IMR-90 (cell line): ENCODE data around the gene TNRC6C. TPM values are rescaled to one million over a fixed set of nuclear protein-coding genes. Genes with fewer than 3 reads are reported as not detected.

Experiments used
- ATAC-seq: fragments of 200-7000 bp; cut with Tn5 transposase; 2 replicates; pipeline ENCODE4 v1.9.1; 2020; ENCODE audit warnings: low read depth, mild to moderate bottlenecking, moderate library complexity
- BruUV-seq: library from RNA; stranded (reverse); fragments of 400-500 nt; replicated peaks from 2 replicates; lab custom pipeline; 2021; lab: Mats Ljungman, UMichigan
- CTCF ChIA-PET: fragments of 300-600 bp; formaldehyde crosslinking; extraction: SDS; loops from one replicate; lab custom pipeline; 2021; ENCODE audit warnings: antibody characterized with exemption; lab: Yijun Ruan, JAX
- POLR2A ChIA-PET: fragments of 300-600 bp; sonication (Branson Sonifier 250); formaldehyde crosslinking; loops from one replicate; lab custom pipeline; 2022; ENCODE audit warnings: antibody characterized with exemption; ENCODE audit not compliant: unreplicated experiment; lab: Charles Lee
- DNase-seq: peaks from one replicate; pipeline ENCODE4 v3.0.0; 2013
- H2AFZ ChIP-seq: replicated peaks from 2 replicates; pipeline ENCODE3; 2013; ENCODE audit warnings: low read length, mild to moderate bottlenecking; ENCODE audit not compliant: poor library complexity
- H2AK5ac ChIP-seq: 2 replicates; pipeline ENCODE4 v1.6.1; 2013; ENCODE audit warnings: low read depth, low read length, inconsistent platforms
- H2AK9ac ChIP-seq: replicated peaks from 2 replicates; pipeline ENCODE3; 2013; ENCODE audit warnings: mild to moderate bottlenecking, low read depth, low read length, moderate library complexity; ENCODE audit not compliant: poor library complexity
- H2BK120ac ChIP-seq: 2 replicates; pipeline ENCODE4 v1.6.1; 2013; ENCODE audit warnings: low read depth, low read length, inconsistent platforms
- H2BK15ac ChIP-seq: 3 replicates; pipeline ENCODE4 v1.6.1; 2013; ENCODE audit warnings: low read depth, low read length, inconsistent platforms
- H2BK20ac ChIP-seq: 2 replicates; pipeline ENCODE4 v1.6.1; 2013; ENCODE audit warnings: low read depth, mild to moderate bottlenecking, inconsistent platforms, low read length, moderate library complexity
- H2BK5ac ChIP-seq: 2 replicates; pipeline ENCODE4 v1.6.1; 2013; ENCODE audit warnings: mild to moderate bottlenecking, low read depth, low read length, inconsistent platforms; ENCODE audit not compliant: poor library complexity, severe bottlenecking
- H3K14ac ChIP-seq: replicated peaks from 2 replicates; pipeline ENCODE4 v1.6.1; 2013; ENCODE audit warnings: low read depth, low read length, inconsistent platforms
- H3K18ac ChIP-seq: 2 replicates; pipeline ENCODE4 v1.6.1; 2013; ENCODE audit warnings: low read depth, low read length, control low read depth
- H3K23ac ChIP-seq: 2 replicates; pipeline ENCODE4 v1.6.1; 2013; ENCODE audit warnings: low read depth, low read length, inconsistent platforms
- H3K27ac ChIP-seq: 2 replicates; pipeline ENCODE4 v1.5.1; 2013; ENCODE audit warnings: mild to moderate bottlenecking, control low read depth, low read length; ENCODE audit not compliant: insufficient read depth
- H3K27me3 ChIP-seq: 2 replicates; pipeline ENCODE4 v1.6.1; 2013; ENCODE audit warnings: low read length; ENCODE audit not compliant: control insufficient read depth, insufficient read depth
- H3K36me3 ChIP-seq: 2 replicates; pipeline ENCODE4 v1.6.1; 2013; ENCODE audit warnings: low read length, mixed read lengths; ENCODE audit not compliant: control insufficient read depth, insufficient read depth
- H3K4ac ChIP-seq: 2 replicates; pipeline ENCODE4 v1.6.1; 2013; ENCODE audit warnings: low read depth, low read length, inconsistent platforms
- H3K4me1 ChIP-seq: 2 replicates; pipeline ENCODE4 v1.6.1; 2013; ENCODE audit warnings: low read length, mixed read lengths; ENCODE audit not compliant: control insufficient read depth, insufficient read depth
- H3K4me2 ChIP-seq: 2 replicates; pipeline ENCODE4 v1.6.1; 2013; ENCODE audit warnings: low read depth, mild to moderate bottlenecking, control low read depth, low read length, moderate library complexity
- H3K4me3 ChIP-seq: 2 replicates; pipeline ENCODE4 v1.5.1; 2013; ENCODE audit warnings: low read depth, mild to moderate bottlenecking, control low read depth, low read length, moderate library complexity; ENCODE audit not compliant: insufficient read depth
- H3K56ac ChIP-seq: 2 replicates; pipeline ENCODE4 v1.6.1; 2013; ENCODE audit warnings: low read length, inconsistent platforms; ENCODE audit not compliant: insufficient read depth; ENCODE audit errors: extremely low read depth
- H3K79me1 ChIP-seq, 2 experiments: 2 replicates each; pipeline ENCODE4 v1.6.1; 2013; ENCODE audit warnings: low read length in 2 of 2, inconsistent platforms in 1 of 2, low read depth in 1 of 2
- H3K9ac ChIP-seq: 2 replicates; pipeline ENCODE4 v1.6.1; 2013; ENCODE audit warnings: low read depth, low read length, control low read depth
- H3K9me1 ChIP-seq: 2 replicates; pipeline ENCODE4 v1.6.1; 2013; ENCODE audit warnings: low read length, inconsistent platforms; ENCODE audit not compliant: insufficient read depth
- H3K9me3 ChIP-seq: 2 replicates; pipeline ENCODE4 v1.6.1; 2013; ENCODE audit warnings: low read length; ENCODE audit not compliant: control insufficient read depth, insufficient read depth
- H4K20me1 ChIP-seq: 2 replicates; pipeline ENCODE4 v1.6.1; 2013; ENCODE audit warnings: low read length, inconsistent platforms; ENCODE audit not compliant: insufficient read depth
- H4K5ac ChIP-seq: 2 replicates; pipeline ENCODE4 v1.6.1; 2013; ENCODE audit warnings: mild to moderate bottlenecking, low read depth, low read length, control low read depth
- H4K8ac ChIP-seq, 2 experiments: 2 replicates each; pipeline ENCODE4 v1.6.1; 2013; ENCODE audit warnings: low read depth in 2 of 2, low read length in 2 of 2, control low read depth in 1 of 2, inconsistent platforms in 1 of 2
- H4K91ac ChIP-seq: 2 replicates; pipeline ENCODE4 v1.6.1; 2013; ENCODE audit warnings: low read depth, low read length, inconsistent platforms; ENCODE audit not compliant: insufficient read depth
- BHLHE40 ChIP-seq: fragments of 150-350 bp; IDR thresholded peaks from 2 replicates; pipeline ENCODE4 v1.6.1; 2016; ENCODE audit warnings: mild to moderate bottlenecking, low read depth, low read length
- CEBPB ChIP-seq: IDR thresholded peaks from 2 replicates; pipeline ENCODE4 v1.6.1; 2012; ENCODE audit warnings: low read depth, low read length, improper control_type of control experiment
- CHD1 ChIP-seq: IDR thresholded peaks from 2 replicates; pipeline ENCODE4 v1.6.1; 2012; ENCODE audit warnings: low read depth, low read length, improper control_type of control experiment
- FOS ChIP-seq: fragments of 150-350 bp; IDR thresholded peaks from 2 replicates; pipeline ENCODE4 v1.6.1; 2016; ENCODE audit warnings: low read depth, low read length
- MAFK ChIP-seq: IDR thresholded peaks from 2 replicates; pipeline ENCODE4 v1.6.1; 2012; ENCODE audit warnings: low read depth, low read length, improper control_type of control experiment
- MAZ ChIP-seq: IDR thresholded peaks from 2 replicates; pipeline ENCODE4 v1.6.1; 2012; ENCODE audit warnings: low read depth, mild to moderate bottlenecking, low read length, improper control_type of control experiment, moderate library complexity, borderline replicate concordance
- MXI1 ChIP-seq: IDR thresholded peaks from 2 replicates; pipeline ENCODE4 v1.6.1; 2012; ENCODE audit warnings: low read depth, mild to moderate bottlenecking, low read length, moderate library complexity, borderline replicate concordance
- NFE2L2 ChIP-seq: fragments of 150-350 bp; IDR thresholded peaks from 2 replicates; pipeline ENCODE4 v1.6.1; 2016; ENCODE audit warnings: low read depth, mild to moderate bottlenecking, low read length
- POLR2A ChIP-seq: IDR thresholded peaks from 2 replicates; pipeline ENCODE4 v1.6.1; 2012; ENCODE audit warnings: mild to moderate bottlenecking, low read depth, low read length
- RAD21 ChIP-seq: IDR thresholded peaks from 2 replicates; pipeline ENCODE4 v1.6.1; 2012; ENCODE audit warnings: low read length, improper control_type of control experiment
- RCOR1 ChIP-seq: IDR thresholded peaks from 2 replicates; pipeline ENCODE4 v1.6.1; 2012; ENCODE audit warnings: mild to moderate bottlenecking, low read length, improper control_type of control experiment; ENCODE audit not compliant: insufficient replicate concordance
- RFX5 ChIP-seq: IDR thresholded peaks from 2 replicates; pipeline ENCODE4 v1.8.0; 2012; ENCODE audit warnings: low read depth, mild to moderate bottlenecking, low read length, moderate library complexity
- SMC3 ChIP-seq: fragments of 150-350 bp; IDR thresholded peaks from 2 replicates; pipeline ENCODE4 v1.6.1; 2016; ENCODE audit warnings: low read depth, mild to moderate bottlenecking, antibody characterized with exemption, low read length, moderate library complexity
- WGBS, 2 experiments: methylation state at CpG; one replicate each; pipeline versions ENCODE4 v1.1.5 to v1.1.7; 2013; ENCODE audit warnings: missing lambda C conversion rate in 2 of 2; ENCODE audit not compliant: insufficient read length in 1 of 2; ENCODE audit errors: extremely low coverage in 2 of 2; 5-methylcytosine and 5-hydroxymethylcytosine counted together
- dilution Hi-C: fragments of 300-500 bp; cut with HindIII; formaldehyde crosslinking; loops from one replicate; pipeline ENCODE4 v1.14.3; 2018; ENCODE audit warnings: low sequenced_read_pairs; ENCODE audit not compliant: unreplicated experiment
- in situ Hi-C: fragments of 300-500 bp; cut with MboI; formaldehyde crosslinking; loops from 3 replicates; pipeline ENCODE4 v1.14.3; 2019; ENCODE audit warnings: low sequenced_read_pairs, inconsistent platforms, mixed read lengths
- intact Hi-C: fragments of 100-400 bp; cut with micrococcal nuclease; formaldehyde crosslinking; loops from 2 replicates; pipeline ENCODE4 v1.10.0; 2022
- polyA plus RNA-seq, 3 experiments: library from polyadenylated mRNA; depleted of rRNA; stranded (reverse); fragments of >200 nt; gene quantifications; 2 replicates each; pipeline ENCODE4 v1.2.3, GENCODE V29; 2012; ENCODE audit warnings: low replicate concordance in 1 of 3
- total RNA-seq: library from RNA; depleted of rRNA; stranded (reverse); fragments of >200 nt; gene quantifications from 2 replicates; pipeline ENCODE4 v1.2.3, GENCODE V29; 2012
- TF ChIP-seq, protein P1 (sequence below): fragments of 150-350 bp; IDR thresholded peaks from 2 replicates; pipeline ENCODE4 v1.6.1; 2017; ENCODE audit warnings: mild to moderate bottlenecking, antibody characterized with exemption, low read length, low read depth
- TF ChIP-seq, protein P2 (sequence below): conservative IDR thresholded peaks from 2 replicates; pipeline ENCODE4 v1.5.1; 2012; ENCODE audit warnings: mild to moderate bottlenecking, low read depth, low read length, improper control_type of control experiment
- TF ChIP-seq, protein P3 (sequence below): fragments of 150-350 bp; IDR thresholded peaks from 2 replicates; pipeline ENCODE4 v1.6.1; 2016; ENCODE audit warnings: low read depth, mild to moderate bottlenecking, low read length, moderate library complexity, borderline replicate concordance

TNRC6C gene
- total and polyA plus RNA-seq, 2 of the 4 experiments (the other 2 are of a cell fraction) = 1.6 to 2.7 TPM

DNA sequence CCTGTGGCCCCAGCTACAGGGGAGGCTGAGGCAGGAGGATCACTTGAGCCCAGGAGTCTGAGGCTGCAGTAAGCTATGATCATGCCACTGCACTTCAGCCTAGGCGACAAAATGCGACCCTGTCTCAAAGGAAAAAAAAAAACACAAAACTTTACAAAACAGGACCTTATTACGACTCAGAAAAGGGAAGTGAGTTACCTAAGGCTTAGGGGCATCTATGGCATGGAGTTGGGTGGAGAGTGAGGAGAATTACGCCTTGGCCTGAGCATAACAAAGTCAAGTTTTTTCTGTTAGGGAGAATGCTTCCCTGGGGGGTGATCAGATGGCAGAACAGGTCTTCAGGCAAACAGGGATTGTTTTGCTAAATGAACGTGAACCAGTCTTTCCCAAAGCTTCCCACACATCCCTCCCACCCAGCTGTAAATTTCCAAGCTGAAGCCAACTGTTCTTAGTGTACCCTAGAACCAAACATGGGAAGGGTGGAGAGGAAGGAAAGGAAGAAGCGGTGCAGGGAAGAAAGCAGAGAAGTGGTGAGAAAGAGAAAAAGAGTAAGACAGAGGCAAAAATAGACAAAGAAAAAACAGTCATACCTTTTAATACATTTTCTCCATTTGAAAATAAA is 24.6 kb upstream of the TNRC6C start:
- Histone ChIP-seq H2AK9ac (no peak overlapping the region), H3K9ac (no peak overlapping the region), H3K14ac (no peak overlapping the region), H2BK120ac (no peak overlapping the region), H3K18ac (no peak overlapping the region), H3K36me3 (no peaks in the 10 kb centered on the region), H3K4me1 (no peaks in the 10 kb centered on the region), H3K27me3 (peaks cover 52% of the 10 kb centered on the region), H2AK5ac (no peak overlapping the region), H3K27ac (no peak overlapping the region), H2AFZ (no peak overlapping the region), H3K9me3 (no peaks in the 10 kb centered on the region), H3K56ac (no peak overlapping the region), H4K20me1 (no peaks in the 10 kb centered on the region), H4K8ac (no peak overlapping the region), H3K4me2 (no peak overlapping the region), H3K23ac (no peak overlapping the region), H3K4ac (no peak overlapping the region), H3K79me1 (no peaks in the 10 kb centered on the region), H3K4me3 (no peak overlapping the region), H2BK20ac (no peak overlapping the region), H4K91ac (no peak overlapping the region), H3K9me1 (no peaks in the 10 kb centered on the region), H4K5ac (no peak overlapping the region), H2BK5ac (no peak overlapping the region), H2BK15ac (no peak overlapping the region)
- ATAC-seq (no peak), DNase-seq (no peak)
- TF ChIP-seq, protein P1, sequence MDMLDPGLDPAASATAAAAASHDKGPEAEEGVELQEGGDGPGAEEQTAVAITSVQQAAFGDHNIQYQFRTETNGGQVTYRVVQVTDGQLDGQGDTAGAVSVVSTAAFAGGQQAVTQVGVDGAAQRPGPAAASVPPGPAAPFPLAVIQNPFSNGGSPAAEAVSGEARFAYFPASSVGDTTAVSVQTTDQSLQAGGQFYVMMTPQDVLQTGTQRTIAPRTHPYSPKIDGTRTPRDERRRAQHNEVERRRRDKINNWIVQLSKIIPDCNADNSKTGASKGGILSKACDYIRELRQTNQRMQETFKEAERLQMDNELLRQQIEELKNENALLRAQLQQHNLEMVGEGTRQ = no peak
- TF ChIP-seq POLR2A (no peak), BHLHE40 (no peak), MAZ (no peak), MXI1 (no peak), CEBPB (no peak), MAFK (no peak), CHD1 (no peak), RCOR1 (no peak), RFX5 (no peak), RAD21 (no peak), NFE2L2 (no peak), SMC3 (no peak), FOS (no peak)
- TF ChIP-seq, protein P2, sequence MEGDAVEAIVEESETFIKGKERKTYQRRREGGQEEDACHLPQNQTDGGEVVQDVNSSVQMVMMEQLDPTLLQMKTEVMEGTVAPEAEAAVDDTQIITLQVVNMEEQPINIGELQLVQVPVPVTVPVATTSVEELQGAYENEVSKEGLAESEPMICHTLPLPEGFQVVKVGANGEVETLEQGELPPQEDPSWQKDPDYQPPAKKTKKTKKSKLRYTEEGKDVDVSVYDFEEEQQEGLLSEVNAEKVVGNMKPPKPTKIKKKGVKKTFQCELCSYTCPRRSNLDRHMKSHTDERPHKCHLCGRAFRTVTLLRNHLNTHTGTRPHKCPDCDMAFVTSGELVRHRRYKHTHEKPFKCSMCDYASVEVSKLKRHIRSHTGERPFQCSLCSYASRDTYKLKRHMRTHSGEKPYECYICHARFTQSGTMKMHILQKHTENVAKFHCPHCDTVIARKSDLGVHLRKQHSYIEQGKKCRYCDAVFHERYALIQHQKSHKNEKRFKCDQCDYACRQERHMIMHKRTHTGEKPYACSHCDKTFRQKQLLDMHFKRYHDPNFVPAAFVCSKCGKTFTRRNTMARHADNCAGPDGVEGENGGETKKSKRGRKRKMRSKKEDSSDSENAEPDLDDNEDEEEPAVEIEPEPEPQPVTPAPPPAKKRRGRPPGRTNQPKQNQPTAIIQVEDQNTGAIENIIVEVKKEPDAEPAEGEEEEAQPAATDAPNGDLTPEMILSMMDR = no peak
- TF ChIP-seq, protein P3, sequence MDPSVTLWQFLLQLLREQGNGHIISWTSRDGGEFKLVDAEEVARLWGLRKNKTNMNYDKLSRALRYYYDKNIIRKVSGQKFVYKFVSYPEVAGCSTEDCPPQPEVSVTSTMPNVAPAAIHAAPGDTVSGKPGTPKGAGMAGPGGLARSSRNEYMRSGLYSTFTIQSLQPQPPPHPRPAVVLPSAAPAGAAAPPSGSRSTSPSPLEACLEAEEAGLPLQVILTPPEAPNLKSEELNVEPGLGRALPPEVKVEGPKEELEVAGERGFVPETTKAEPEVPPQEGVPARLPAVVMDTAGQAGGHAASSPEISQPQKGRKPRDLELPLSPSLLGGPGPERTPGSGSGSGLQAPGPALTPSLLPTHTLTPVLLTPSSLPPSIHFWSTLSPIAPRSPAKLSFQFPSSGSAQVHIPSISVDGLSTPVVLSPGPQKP = no peak
- dilution Hi-C loops = no loop called here
- BruUV-seq = no TSS peak
- no CpG with 5 or more reads among the region's 6 CpGs for WGBS, 2 experiments
- ChIA-PET CTCF (interaction anchor here (0.6 kb wide), 1 partner anchor 128 kb away, joined by 5 read pairs; no protein-coding TSS in a partner anchor), POLR2A (no interaction called here)
- intact Hi-C loops = no loop called here
- in situ Hi-C loops = no loop called here
